Measurements from ENCODE around the gene PTPN5. TPM values are rescaled to one million over a fixed set of nuclear protein-coding genes. Genes with fewer than 3 reads are reported as not detected.

The PTPN5 gene
- total RNA-seq, 1 experiment from 2014 or later: 1.4 TPM

- Histone ChIP-seq H2BK5ac (ENCODE audit: insufficient read length, low read length) (no peak overlapping the region), H3K56ac (ENCODE audit: insufficient read length, low read depth, low read length) (no peak overlapping the region), H3K23ac (ENCODE audit: insufficient read length, low read depth, low read length) (no peak overlapping the region), H3T11ph (ENCODE audit: low read length) (no peak overlapping the region), H2AK5ac (ENCODE audit: insufficient read length, low read length) (no peak overlapping the region), H3K27me3 (ENCODE audit: insufficient read depth, low read length) (peaks cover 3% of the 10 kb centered on the region; the same call in 1 of the 2 replicates), H3K4me2 (ENCODE audit: insufficient read depth, insufficient read length, low read length) (no peak overlapping the region), H3K4ac (ENCODE audit: low read depth, low read length) (no peak overlapping the region), H2BK20ac (ENCODE audit: low read depth, low read length, poor library complexity, severe bottlenecking) (no peak overlapping the region), H3K9ac (ENCODE audit: extremely low read depth, insufficient read length, low read length) (no peak overlapping the region), H3K14ac (ENCODE audit: insufficient read depth, low read length) (no peak overlapping the region), H3K18ac (ENCODE audit: insufficient read length, low read depth, low read length) (no peak overlapping the region), H2BK15ac (ENCODE audit: low read depth, low read length) (no peak overlapping the region), H4K8ac (replicated peaks; ENCODE audit: insufficient read length, low read depth, low read length) (no peak overlapping the region), H3K23me2 (ENCODE audit: insufficient read length, low read depth, low read length, poor library complexity, severe bottlenecking) (no peaks in the 10 kb centered on the region), H3K79me1 (ENCODE audit: insufficient read depth, low read depth, low read length, poor library complexity, severe bottlenecking) (no peaks in the 10 kb centered on the region), H4K5ac (ENCODE audit: insufficient read length, low read depth, low read length) (no peak overlapping the region), H2BK120ac (ENCODE audit: low read depth, low read length, poor library complexity, severe bottlenecking) (no peak overlapping the region), H3K79me2 (ENCODE audit: insufficient read depth, low read length) (no peaks in the 10 kb centered on the region), H2AFZ (ENCODE audit: low read length) (no peak overlapping the region), H3K4me1 (ENCODE audit: insufficient read depth, low read length) (no peaks in the 10 kb centered on the region), H2BK12ac (ENCODE audit: insufficient read length, low read depth, low read length) (no peak overlapping the region), H3K27ac (ENCODE audit: insufficient read length, low read depth, low read length) (no peak overlapping the region), H3K9me3 (ENCODE audit: control insufficient read depth, low read depth, low read length) (no peaks in the 10 kb centered on the region), H4K20me1 (ENCODE audit: control insufficient read depth, insufficient read depth, insufficient read length) (no peaks in the 10 kb centered on the region), H4K91ac (ENCODE audit: insufficient read length, low read depth, low read length) (no peak overlapping the region)
- H3K4me1 Mint-ChIP-seq: no peaks in the 10 kb centered on the region
- no peaks in the 10 kb centered on the region for H3K9me3 Mint-ChIP-seq
- no peak for TF ChIP-seq CTCF (conservative IDR thresholded peaks at IDR 0.05)
- no CpG with 5 or more reads among the region's 26 CpGs for WGBS (ENCODE audit: extremely low coverage, insufficient read length, low lambda C conversion rate)
- DNase-seq: no peak
- peaks cover 57% of the 10 kb centered on the region for H3K27me3 Mint-ChIP-seq (ENCODE audit: low read depth)
- H3K4me3 Mint-ChIP-seq: no peak overlapping the region
- H3K27ac Mint-ChIP-seq: no peak overlapping the region
- no peaks in the 10 kb centered on the region for H3K36me3 Mint-ChIP-seq (ENCODE audit: insufficient read depth in 1 of 3, low read depth in 3 of 3)
Observed at GRCh38 chr11:18713646-18714442, 77.8 kb downstream of the PTPN5 start.

Measured in H9 (cell line).